Prostate gland (tissue), 2 donors: ENCODE data around the gene PIK3CD. TPM values are rescaled to one million over a fixed set of nuclear protein-coding genes. Genes with fewer than 3 reads are reported as not detected.

ENCODE experiments used
- DNase-seq: peaks from one replicate; pipeline ENCODE4 v3.0.0-alpha.2; 2019; ENCODE audit warnings: low spot score
- H3K27ac ChIP-seq, 2 donors: fragments of 200-600 bp; sonication (generic); 2 replicates each; pipeline ENCODE4 v1.5.1; 2017 to 2019
- H3K27me3 ChIP-seq: fragments of 200-600 bp; sonication (generic); replicated peaks from 2 replicates; pipeline ENCODE4 v1.5.1; 2019; ENCODE audit not compliant: insufficient read depth
- H3K36me3 ChIP-seq, 2 donors: fragments of 200-600 bp; sonication (generic); 1 replicate in 1 of 2; 2 replicates in 1 of 2; pipeline versions ENCODE4 v1.5.1 to v1.8.1; 2017 to 2019
- H3K4me1 ChIP-seq: fragments of 200-600 bp; sonication (generic); replicated peaks from 2 replicates; pipeline ENCODE4 v1.5.1; 2019
- H3K4me3 ChIP-seq, 2 donors: fragments of 200-600 bp; sonication (generic); 2 replicates each; pipeline ENCODE4 v1.5.1; 2017 to 2019
- H3K9me3 ChIP-seq: fragments of 200-600 bp; sonication (generic); 2 replicates; pipeline ENCODE4 v1.5.1; 2017
- POLR2A ChIP-seq: fragments of 450-650 bp; IDR thresholded peaks from one replicate; pipeline ENCODE4 v1.6.1; 2016; ENCODE audit warnings: antibody characterized with exemption, mild to moderate bottlenecking
- POLR2AphosphoS5 ChIP-seq: sonication (generic); formaldehyde crosslinking; IDR thresholded peaks from one replicate; pipeline ENCODE4 v1.6.1; 2017; ENCODE audit warnings: antibody characterized with exemption
- WGBS: methylation state at CpG from one replicate; pipeline ENCODE4 v1.1.5; 2018; 5-methylcytosine and 5-hydroxymethylcytosine counted together
- intact Hi-C: fragments of 100-400 bp; cut with DNase I; formaldehyde crosslinking; loops from one replicate; pipeline ENCODE4 v1.14.2; 2022
- total RNA-seq, 2 donors: library from RNA; depleted of rRNA; stranded (reverse); fragments of >200 nt; gene quantifications; one replicate each; pipeline ENCODE4 v1.1.0, GENCODE V29; 2016
- TF ChIP-seq, protein P1 (sequence below), 4 experiments: fragments of 200-600 bp in 2 of 4; fragments of 450-650 bp in 2 of 4; sonication (generic) in 2 of 4; IDR thresholded peaks; 1 replicate in 3 of 4; 2 replicates in 1 of 4; pipeline ENCODE4 v1.5.1; 2016 to 2019; ENCODE audit warnings: antibody characterized with exemption in 4 of 4, mild to moderate bottlenecking in 2 of 4, moderate library complexity in 2 of 4

Gene PIK3CD
- total RNA-seq, 2 donors from 2014 or later: 5.3 to 12.9 TPM

DNA sequence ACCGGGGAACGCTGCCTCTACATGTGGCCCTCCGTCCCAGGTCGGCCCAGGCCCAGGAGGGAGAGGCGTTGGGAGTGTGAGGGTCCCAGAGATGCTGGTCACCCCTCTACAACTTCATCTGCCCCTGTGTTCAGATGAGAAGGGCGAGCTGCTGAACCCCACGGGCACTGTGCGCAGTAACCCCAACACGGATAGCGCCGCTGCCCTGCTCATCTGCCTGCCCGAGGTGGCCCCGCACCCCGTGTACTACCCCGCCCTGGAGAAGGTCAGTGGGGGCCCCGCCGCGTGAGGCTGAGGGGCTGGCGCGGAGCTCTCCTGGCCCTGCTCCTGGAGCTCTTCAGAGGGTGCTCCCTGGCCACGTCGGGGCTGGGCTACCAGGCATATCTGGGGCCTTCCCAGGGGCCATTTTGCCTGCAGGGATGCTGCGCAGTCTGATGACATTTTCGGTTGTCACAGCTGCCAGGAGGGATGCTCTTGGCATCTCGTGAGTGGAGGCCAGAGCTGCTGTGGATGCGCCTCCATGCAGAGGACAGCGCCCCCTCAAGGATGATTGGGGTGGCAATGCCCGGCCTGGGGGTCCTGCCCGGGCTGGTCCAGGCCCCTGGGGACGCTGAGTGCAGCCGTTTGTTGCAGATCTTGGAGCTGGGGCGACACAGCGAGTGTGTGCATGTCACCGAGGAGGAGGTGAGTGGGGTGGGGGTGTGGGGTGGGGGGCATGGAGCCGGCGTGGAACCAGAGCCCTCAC is 68.6 kb downstream of the PIK3CD start:
- Histone ChIP-seq H3K4me3 (no peak overlapping the region), H3K27me3 (no peaks in the 10 kb centered on the region), H3K36me3 (peaks cover 0 to 6% of the 10 kb centered on the region in 2 donors), H3K27ac (no peak overlapping the region), H3K4me1 (no peaks in the 10 kb centered on the region), H3K9me3 (no peaks in the 10 kb centered on the region)
- 77% methylated on average over 16 of the region's 36 CpGs for whole genome bisulfite sequencing
- no peak for DNase-seq
- intact Hi-C loops: loop anchor here (5.0 kb wide), 1 partner anchor 147 kb away; no protein-coding TSS in a partner anchor
- no peak for TF ChIP-seq POLR2AphosphoS5
- no peak for TF ChIP-seq POLR2A
- TF ChIP-seq, protein P1, sequence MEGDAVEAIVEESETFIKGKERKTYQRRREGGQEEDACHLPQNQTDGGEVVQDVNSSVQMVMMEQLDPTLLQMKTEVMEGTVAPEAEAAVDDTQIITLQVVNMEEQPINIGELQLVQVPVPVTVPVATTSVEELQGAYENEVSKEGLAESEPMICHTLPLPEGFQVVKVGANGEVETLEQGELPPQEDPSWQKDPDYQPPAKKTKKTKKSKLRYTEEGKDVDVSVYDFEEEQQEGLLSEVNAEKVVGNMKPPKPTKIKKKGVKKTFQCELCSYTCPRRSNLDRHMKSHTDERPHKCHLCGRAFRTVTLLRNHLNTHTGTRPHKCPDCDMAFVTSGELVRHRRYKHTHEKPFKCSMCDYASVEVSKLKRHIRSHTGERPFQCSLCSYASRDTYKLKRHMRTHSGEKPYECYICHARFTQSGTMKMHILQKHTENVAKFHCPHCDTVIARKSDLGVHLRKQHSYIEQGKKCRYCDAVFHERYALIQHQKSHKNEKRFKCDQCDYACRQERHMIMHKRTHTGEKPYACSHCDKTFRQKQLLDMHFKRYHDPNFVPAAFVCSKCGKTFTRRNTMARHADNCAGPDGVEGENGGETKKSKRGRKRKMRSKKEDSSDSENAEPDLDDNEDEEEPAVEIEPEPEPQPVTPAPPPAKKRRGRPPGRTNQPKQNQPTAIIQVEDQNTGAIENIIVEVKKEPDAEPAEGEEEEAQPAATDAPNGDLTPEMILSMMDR (IDR thresholded peaks at IDR 0.05): no peak

DNA sequence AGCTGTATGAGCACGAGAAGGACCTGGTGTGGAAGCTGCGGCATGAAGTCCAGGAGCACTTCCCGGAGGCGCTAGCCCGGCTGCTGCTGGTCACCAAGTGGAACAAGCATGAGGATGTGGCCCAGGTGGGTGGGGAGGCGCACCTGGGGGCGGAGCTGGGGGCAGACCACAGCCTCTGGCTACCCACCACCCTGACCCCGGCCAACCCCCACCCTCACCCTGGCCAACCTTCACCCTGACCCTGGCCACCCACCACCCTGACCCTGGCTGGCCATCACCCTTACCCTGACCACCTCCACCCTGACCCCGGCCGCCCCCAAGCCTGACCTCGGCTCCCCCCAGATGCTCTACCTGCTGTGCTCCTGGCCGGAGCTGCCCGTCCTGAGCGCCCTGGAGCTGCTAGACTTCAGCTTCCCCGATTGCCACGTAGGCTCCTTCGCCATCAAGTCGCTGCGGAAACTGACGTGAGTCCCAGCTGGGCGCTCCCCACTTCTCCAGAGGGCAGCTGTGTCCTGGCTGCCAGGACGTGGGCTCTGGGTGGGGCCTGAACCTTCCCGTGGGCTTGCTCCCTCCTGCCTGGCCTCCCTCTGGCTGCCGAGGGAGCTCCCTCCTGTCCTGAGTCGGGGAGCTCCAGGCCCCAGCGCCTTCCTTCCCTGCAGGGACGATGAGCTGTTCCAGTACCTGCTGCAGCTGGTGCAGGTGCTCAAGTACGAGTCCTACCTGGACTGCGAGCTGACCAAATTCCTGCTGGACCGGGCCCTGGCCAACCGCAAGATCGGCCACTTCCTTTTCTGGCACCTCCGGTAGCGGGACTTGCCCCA is 69.5 kb downstream of the PIK3CD start:
- DNase-seq: no peak
- Histone ChIP-seq H3K27ac (no peak overlapping the region), H3K4me1 (no peaks in the 10 kb centered on the region), H3K36me3 (peaks cover 0 to 6% of the 10 kb centered on the region in 2 donors), H3K4me3 (no peak overlapping the region), H3K27me3 (no peaks in the 10 kb centered on the region), H3K9me3 (no peaks in the 10 kb centered on the region)
- no peak for TF ChIP-seq POLR2A
- no peak for TF ChIP-seq POLR2AphosphoS5
- TF ChIP-seq, protein P1 (IDR thresholded peaks at IDR 0.05): no peak
- intact Hi-C loops: loop anchor here (5.0 kb wide), 1 partner anchor 146 kb away; no protein-coding TSS in a partner anchor
- WGBS: 87% methylated on average over 34 of the region's 34 CpGs

DNA sequence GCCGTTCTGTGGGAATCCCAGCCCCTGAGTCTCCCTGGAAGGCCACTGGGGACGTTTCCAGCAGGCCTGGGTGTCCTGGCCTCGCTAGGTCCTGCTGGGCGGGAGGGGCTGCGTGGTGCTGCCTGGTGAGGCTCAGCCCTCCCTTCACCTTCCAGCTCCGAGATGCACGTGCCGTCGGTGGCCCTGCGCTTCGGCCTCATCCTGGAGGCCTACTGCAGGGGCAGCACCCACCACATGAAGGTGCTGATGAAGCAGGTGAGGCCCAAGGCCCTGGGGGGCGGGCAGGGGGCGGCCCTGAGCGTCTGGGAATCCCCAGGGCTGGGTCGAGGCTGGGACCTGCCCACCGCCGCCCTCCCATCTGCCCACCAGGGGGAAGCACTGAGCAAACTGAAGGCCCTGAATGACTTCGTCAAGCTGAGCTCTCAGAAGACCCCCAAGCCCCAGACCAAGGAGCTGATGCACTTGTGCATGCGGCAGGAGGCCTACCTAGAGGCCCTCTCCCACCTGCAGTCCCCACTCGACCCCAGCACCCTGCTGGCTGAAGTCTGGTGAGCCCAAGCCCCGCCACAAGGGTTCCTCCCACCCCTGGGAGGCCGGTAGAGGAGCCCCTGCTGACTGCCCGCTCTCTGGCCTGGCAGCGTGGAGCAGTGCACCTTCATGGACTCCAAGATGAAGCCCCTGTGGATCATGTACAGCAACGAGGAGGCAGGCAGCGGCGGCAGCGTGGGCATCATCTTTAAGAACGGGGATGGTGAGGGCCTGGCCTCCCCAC is 70.3 kb downstream of the PIK3CD start:
- 58% methylated on average over 22 of the region's 29 CpGs for WGBS
- no peak overlapping the region for H3K4me3 ChIP-seq
- H3K9me3 ChIP-seq: no peaks in the 10 kb centered on the region
- no peak overlapping the region for H3K27ac ChIP-seq
- no peaks in the 10 kb centered on the region for H3K4me1 ChIP-seq
- intact Hi-C loops: loop anchor here (5.0 kb wide), 1 partner anchor 146 kb away; no protein-coding TSS in a partner anchor
- H3K36me3 ChIP-seq: peaks cover 0 to 6% of the 10 kb centered on the region in 2 donors
- no peaks in the 10 kb centered on the region for H3K27me3 ChIP-seq
- no peak for DNase-seq
- TF ChIP-seq POLR2A: no peak
- TF ChIP-seq, protein P1 (IDR thresholded peaks at IDR 0.05): peak in 3 of 4 experiments; percentile 40 to 56 (median 46)
- TF ChIP-seq POLR2AphosphoS5: no peak

DNA sequence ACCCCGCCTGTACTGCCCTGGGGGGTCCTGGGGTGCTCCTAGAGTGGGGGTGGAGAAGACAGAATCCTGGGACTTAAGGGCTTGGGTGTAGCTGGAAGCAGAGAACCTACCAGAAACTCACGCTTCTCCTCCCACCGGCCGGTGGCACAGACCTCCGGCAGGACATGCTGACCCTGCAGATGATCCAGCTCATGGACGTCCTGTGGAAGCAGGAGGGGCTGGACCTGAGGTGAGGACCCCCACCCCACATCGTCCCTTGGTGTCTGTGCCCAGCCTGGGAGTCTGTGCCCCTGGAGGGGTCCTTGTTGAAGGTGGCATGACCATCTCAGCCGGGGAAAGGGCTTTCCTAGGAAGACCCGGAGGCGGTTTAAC is 70.8 kb downstream of the PIK3CD start:
- TF ChIP-seq POLR2AphosphoS5 (no peak), POLR2A (no peak)
- TF ChIP-seq, protein P1 (IDR thresholded peaks at IDR 0.05): no peak
- H3K9me3 ChIP-seq: no peaks in the 10 kb centered on the region
- 94% methylated on average over 10 of the region's 10 CpGs for WGBS
- no peak for DNase-seq
- intact Hi-C loops: loop anchor here (5.0 kb wide), 1 partner anchor 145 kb away; no protein-coding TSS in a partner anchor
- H3K27ac ChIP-seq: no peak overlapping the region
- no peak overlapping the region for H3K4me3 ChIP-seq
- H3K4me1 ChIP-seq: no peaks in the 10 kb centered on the region
- H3K27me3 ChIP-seq: no peaks in the 10 kb centered on the region
- peaks cover 0 to 6% of the 10 kb centered on the region in 2 donors for H3K36me3 ChIP-seq
